Keratinocyte (primary cell): Measurements from ENCODE around the gene RPL18. TPM values are rescaled to one million over a fixed set of nuclear protein-coding genes. Genes with fewer than 3 reads are reported as not detected.

Source experiments
- DNase-seq: peaks from one replicate; pipeline ENCODE4 v3.0.0-alpha.2; 2011; ENCODE audit warnings: low read depth, missing footprints, low spot score
- FAIRE-seq: peaks from 2 replicates; lab custom pipeline; 2011; peaks lifted over from hg19 to GRCh38; lab: Jason Lieb, UNC
- H2AFZ ChIP-seq: 2 replicates; pipeline ENCODE4 v1.6.0; 2012; ENCODE audit warnings: low read length, control low read depth, inconsistent platforms; ENCODE audit not compliant: control insufficient read depth
- H3K27ac ChIP-seq: 2 replicates; pipeline ENCODE4 v1.5.1; 2011; ENCODE audit warnings: low read length; ENCODE audit not compliant: control insufficient read depth, insufficient read depth
- H3K27me3 ChIP-seq: 3 replicates; pipeline ENCODE4 v1.6.0; 2011; ENCODE audit warnings: low read length; ENCODE audit not compliant: control insufficient read depth, insufficient read depth; ENCODE audit errors: extremely low read depth
- H3K36me3 ChIP-seq, 2 experiments: 2 replicates in 1 of 2; 3 replicates in 1 of 2; pipeline ENCODE4 v1.5.1; 2011; ENCODE audit warnings: low read length in 2 of 2, mild to moderate bottlenecking in 1 of 2; ENCODE audit not compliant: control insufficient read depth in 2 of 2, insufficient read depth in 2 of 2; ENCODE audit errors: extremely low read depth in 1 of 2
- H3K4me1 ChIP-seq: 3 replicates; pipeline ENCODE4 v1.5.1; 2011; ENCODE audit warnings: low read length; ENCODE audit not compliant: control insufficient read depth, insufficient read depth; ENCODE audit errors: extremely low read depth
- H3K4me2 ChIP-seq: 3 replicates; pipeline ENCODE4 v1.6.0; 2011; ENCODE audit warnings: low read depth, low read length; ENCODE audit not compliant: control insufficient read depth, insufficient read depth; ENCODE audit errors: extremely low read depth
- H3K4me3 ChIP-seq, 3 experiments: fragments of 200-600 bp in 1 of 3; sonication (generic) in 1 of 3; 2 replicates in 2 of 3; 3 replicates in 1 of 3; pipeline ENCODE4 v1.5.1; 2011 to 2016; ENCODE audit warnings: low read length in 3 of 3, mild to moderate bottlenecking in 3 of 3, control low read depth in 2 of 3, inconsistent platforms in 1 of 3, low read depth in 1 of 3, mixed read lengths in 1 of 3, mixed run types in 1 of 3, moderate library complexity in 1 of 3; ENCODE audit not compliant: control insufficient read depth in 2 of 3, insufficient read depth in 2 of 3; ENCODE audit errors: extremely low read depth in 1 of 3
- H3K79me2 ChIP-seq: 2 replicates; pipeline ENCODE4 v1.6.0; 2012; ENCODE audit warnings: low read length; ENCODE audit not compliant: control insufficient read depth, insufficient read depth
- H3K9ac ChIP-seq: 3 replicates; pipeline ENCODE4 v1.6.0; 2011; ENCODE audit warnings: low read length; ENCODE audit not compliant: control insufficient read depth, insufficient read depth; ENCODE audit errors: extremely low read depth
- H3K9me1 ChIP-seq: 3 replicates; pipeline ENCODE4 v1.6.0; 2011; ENCODE audit warnings: low read length; ENCODE audit not compliant: control insufficient read depth, insufficient read depth; ENCODE audit errors: extremely low read depth
- H3K9me3 ChIP-seq: 2 replicates; pipeline ENCODE4 v1.5.1; 2012; ENCODE audit warnings: low read depth, low read length; ENCODE audit not compliant: control insufficient read depth
- H4K20me1 ChIP-seq: 3 replicates; pipeline ENCODE4 v1.6.0; 2011; ENCODE audit warnings: low read length; ENCODE audit not compliant: control insufficient read depth, insufficient read depth; ENCODE audit errors: extremely low read depth
- CTCF ChIP-seq, 3 experiments: IDR thresholded peaks in 1 of 3; conservative IDR thresholded peaks in 1 of 3; optimal IDR thresholded peaks in 1 of 3; 2 replicates in 2 of 3; 3 replicates in 1 of 3; pipeline versions ENCODE3 to v1.5.1; 2011; ENCODE audit warnings: low read length in 3 of 3, mild to moderate bottlenecking in 3 of 3, moderate library complexity in 2 of 3, control low read depth in 1 of 3, inconsistent platforms in 1 of 3; ENCODE audit not compliant: insufficient read depth in 2 of 3; ENCODE audit errors: extremely low read depth in 1 of 3
- EZH2 ChIP-seq: IDR thresholded peaks from one replicate; pipeline ENCODE4 v1.6.1; 2012; ENCODE audit warnings: inconsistent platforms, mild to moderate bottlenecking, low read length, moderate library complexity
- dilution Hi-C: fragments of 300-500 bp; cut with MboI; formaldehyde crosslinking; loops from one replicate; pipeline ENCODE4 v1.7.0; 2020; ENCODE audit warnings: low sequenced_read_pairs; ENCODE audit not compliant: extremely low pct_ligation_motif_present
- polyA plus RNA-seq, 5 experiments: library from polyadenylated mRNA; depleted of rRNA in 3 of 5; stranded (reverse) in 3 of 5; stranded (forward) in 1 of 5; unstranded in 1 of 5; fragments of >200 nt; gene quantifications; 1 replicate in 1 of 5; 2 replicates in 3 of 5; 3 replicates in 1 of 5; pipeline versions ENCODE4 v1.2.1 to v1.2.3, GENCODE V29; 2011 to 2012; ENCODE audit warnings: missing spikeins in 2 of 5, low read depth in 1 of 5, low replicate concordance in 1 of 5

The RPL18 gene
- polyA plus RNA-seq, 1 donor (not counting 4 experiments of a cell fraction or from before 2014, with no cell fraction given): 1,015 TPM

- no peak overlapping the region for H3K9ac ChIP-seq
- no peaks in the 10 kb centered on the region for H3K79me2 ChIP-seq
- no peak for TF ChIP-seq CTCF (optimal IDR thresholded peaks at IDR 0.05 in 1 of 3, IDR thresholded peaks at IDR 0.05 in 1 of 3, conservative IDR thresholded peaks at IDR 0.05 in 1 of 3; ENCODE audit: extremely low read depth in 1 of 3, insufficient read depth in 2 of 3, low read length in 3 of 3)
- no peak for TF ChIP-seq EZH2
- no peaks in the 10 kb centered on the region for H3K36me3 ChIP-seq
- no peak for FAIRE-seq
- peaks cover 5% of the 10 kb centered on the region for H3K27me3 ChIP-seq
- H3K9me3 ChIP-seq: no peaks in the 10 kb centered on the region
- dilution Hi-C loops: no loop called here
- no peak for DNase-seq
- no peak overlapping the region for H3K27ac ChIP-seq
- no peak overlapping the region for H2AFZ ChIP-seq
- no peak overlapping the region for H3K4me2 ChIP-seq
- H4K20me1 ChIP-seq: no peaks in the 10 kb centered on the region
- H3K4me3 ChIP-seq: no peak overlapping the region
- peaks cover 20% of the 10 kb centered on the region for H3K4me1 ChIP-seq
- no peaks in the 10 kb centered on the region for H3K9me1 ChIP-seq
Observed at GRCh38 chr19:48648134-48648533, 29.2 kb upstream of the RPL18 start.

GRCh38 chr19:48646722-48647216 is 27.8 kb upstream of the RPL18 start:
- Histone ChIP-seq H3K36me3 (no peaks in the 10 kb centered on the region), H3K4me1 (peaks cover 20% of the 10 kb centered on the region), H2AFZ (peak overlapping the region; percentile 60), H3K9ac (peak overlapping the region; percentile 62), H3K4me3 (peak overlapping the region in 1 of 3 experiments; percentile 51), H4K20me1 (no peaks in the 10 kb centered on the region), H3K79me2 (no peaks in the 10 kb centered on the region), H3K4me2 (peak overlapping the region; percentile 88), H3K27me3 (peaks cover 5% of the 10 kb centered on the region), H3K9me1 (no peaks in the 10 kb centered on the region), H3K9me3 (no peaks in the 10 kb centered on the region), H3K27ac (no peak overlapping the region)
- FAIRE-seq (no peak), DNase-seq (no peak)
- dilution Hi-C loops: no loop called here
- TF ChIP-seq EZH2 (no peak), CTCF (optimal IDR thresholded peaks at IDR 0.05 in 1 of 3, IDR thresholded peaks at IDR 0.05 in 1 of 3, conservative IDR thresholded peaks at IDR 0.05 in 1 of 3; ENCODE audit: extremely low read depth in 1 of 3, insufficient read depth in 2 of 3, low read length in 3 of 3) (no peak)
